Pons (tissue), 1 donor: ENCODE data around the gene TRIM65.
"Not testable (repeated sequence)": the region's sequence is repeated elsewhere in the genome, so short reads cannot be mapped to it uniquely, and the experiment has no call there.

Source experiments
- DNase-seq: peaks from one replicate; pipeline ENCODE4 v3.0.0-alpha.2; 2016; ENCODE audit warnings: low spot score

Gene TRIM65

DNA sequence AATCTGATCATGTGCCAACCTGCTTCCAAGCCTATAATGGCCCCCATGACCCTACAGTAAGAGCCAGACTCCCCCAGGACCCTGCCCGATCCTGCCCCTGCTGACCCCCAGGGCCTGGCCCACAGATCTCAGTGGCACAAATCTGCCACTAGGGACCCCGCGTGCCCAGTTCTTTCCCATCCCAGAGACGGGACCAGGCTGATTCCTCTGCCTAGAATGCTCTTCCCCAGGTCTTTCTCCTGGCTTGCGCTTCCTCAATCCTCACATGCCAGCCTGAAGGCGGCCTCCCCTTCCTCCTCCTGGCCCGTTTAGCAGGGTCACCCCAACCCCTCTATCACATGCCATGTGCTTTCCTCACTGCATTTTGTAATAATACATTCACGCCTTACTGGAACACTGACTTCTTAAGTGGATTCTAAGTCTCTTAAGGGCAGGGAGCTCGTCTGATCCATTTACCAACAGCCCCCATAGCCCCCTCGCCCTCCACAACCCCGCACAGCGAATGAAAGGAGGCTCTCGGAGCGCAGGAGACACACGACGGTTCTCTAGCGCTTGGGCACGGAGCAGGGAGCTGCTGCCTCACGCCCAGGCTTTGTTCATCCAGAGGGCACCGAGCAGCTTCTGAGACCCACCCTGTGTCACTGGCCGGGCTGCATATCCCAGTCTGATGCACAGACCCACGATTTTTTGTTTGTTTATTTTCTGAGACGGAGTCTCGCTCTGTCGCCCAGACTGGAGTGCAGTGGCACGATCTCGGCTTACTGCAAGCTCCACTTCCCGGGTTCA, 1.2 kb downstream of the TRIM65 start:
- DNase-seq: no peak

DNA sequence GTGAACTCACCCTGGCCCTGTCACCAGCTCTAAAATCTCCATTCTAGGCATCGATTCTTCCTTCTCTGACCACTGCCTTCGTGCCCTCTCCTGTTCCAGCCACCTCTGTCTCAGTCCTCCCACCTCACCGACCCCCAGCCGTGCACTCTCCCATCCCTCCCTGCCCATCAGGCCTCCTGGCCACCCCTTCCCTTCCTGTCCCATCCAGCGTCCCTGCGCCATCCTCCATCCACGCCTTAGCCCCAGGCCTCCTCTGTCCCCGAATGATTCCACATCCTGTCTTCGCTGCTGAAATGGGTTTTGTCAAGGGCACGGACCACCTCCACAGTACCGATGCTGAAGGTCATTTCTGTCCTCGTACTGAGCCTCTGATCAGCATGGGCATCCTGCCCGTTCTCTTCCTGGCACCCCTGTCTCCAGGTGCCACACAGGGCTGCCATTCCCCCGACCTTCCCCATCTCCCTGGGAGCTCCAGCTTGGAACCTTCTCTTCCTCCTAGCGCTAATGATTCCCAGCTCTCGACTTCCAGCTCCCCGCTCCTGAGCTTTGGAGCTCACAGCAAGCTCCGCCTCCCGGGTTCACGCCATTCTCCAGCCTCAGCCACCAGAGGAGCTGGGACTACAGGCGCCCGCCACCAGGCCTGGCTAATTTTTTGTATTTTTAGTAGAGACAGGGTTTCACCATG, 2.6 kb downstream of the TRIM65 start:
- DNase-seq: no peak

DNA sequence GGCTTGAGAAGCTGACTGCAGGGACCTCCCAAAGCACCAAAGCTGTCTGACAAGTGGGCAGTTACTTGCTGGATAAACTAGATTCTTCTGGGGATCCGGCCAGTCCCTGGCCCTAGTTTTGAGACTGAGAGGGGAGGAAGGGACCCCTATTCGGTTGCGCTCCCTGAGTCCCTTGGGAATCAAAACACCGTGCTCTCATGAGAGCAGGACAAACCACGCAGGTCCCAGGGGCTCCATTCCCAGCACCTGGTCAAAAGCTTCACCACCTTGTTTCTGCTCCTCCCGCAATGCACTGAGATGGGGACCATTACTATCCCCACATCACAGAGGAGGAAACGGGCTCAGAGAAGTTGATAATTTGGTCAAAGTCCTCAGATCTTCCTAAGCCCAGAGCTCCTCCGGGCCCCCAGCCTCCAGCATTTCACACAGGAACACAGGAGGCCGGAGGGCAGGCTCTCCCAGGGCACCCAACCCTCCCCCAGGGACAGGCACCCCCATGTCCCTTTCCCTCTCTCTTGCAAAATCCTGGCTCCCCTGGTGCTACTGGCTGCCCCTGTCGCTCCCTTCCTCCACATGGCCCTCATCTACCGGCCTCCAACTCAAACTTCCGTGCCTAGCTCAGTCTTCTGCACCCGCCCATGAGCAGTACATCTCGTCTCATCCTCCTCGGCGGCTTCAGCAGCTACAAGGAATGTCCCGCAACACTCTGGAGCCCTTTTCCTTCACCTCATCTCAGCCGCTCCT, 3.3 kb downstream of the TRIM65 start:
- DNase-seq: no peak

DNA sequence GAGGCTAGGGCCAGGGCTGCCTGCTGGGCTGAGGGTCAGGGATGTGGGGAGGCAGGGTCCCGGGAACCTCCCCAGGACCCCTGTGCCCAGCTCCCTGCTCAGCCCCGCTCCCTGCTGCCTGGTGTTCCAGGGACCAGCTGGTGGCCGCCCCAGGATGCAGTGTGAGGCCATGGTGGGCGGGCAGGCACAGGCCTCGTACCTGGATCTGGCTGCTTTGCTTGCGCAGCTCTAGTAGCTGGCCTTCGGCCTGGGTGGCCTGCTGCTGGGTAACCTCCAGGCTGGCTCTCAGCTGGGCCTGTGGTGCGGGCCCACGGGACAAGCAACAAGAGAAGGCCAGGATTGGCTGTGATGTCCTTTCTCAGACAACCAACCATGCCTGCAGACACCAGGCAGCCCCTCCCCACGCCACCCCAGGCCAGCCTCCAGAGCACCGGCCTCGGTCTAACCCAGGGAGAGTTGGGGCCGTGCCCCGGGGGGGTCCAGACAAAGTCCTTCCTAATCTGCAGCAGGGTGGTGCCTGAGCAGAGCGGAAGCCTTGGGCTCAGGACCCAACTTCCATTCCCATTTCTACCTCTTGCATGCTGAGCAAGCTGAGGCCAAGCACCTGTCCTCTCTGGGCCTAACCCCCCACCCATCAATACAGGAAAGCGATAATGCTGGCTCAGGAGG, 4.1 kb downstream of the TRIM65 start:
- DNase-seq: no peak

DNA sequence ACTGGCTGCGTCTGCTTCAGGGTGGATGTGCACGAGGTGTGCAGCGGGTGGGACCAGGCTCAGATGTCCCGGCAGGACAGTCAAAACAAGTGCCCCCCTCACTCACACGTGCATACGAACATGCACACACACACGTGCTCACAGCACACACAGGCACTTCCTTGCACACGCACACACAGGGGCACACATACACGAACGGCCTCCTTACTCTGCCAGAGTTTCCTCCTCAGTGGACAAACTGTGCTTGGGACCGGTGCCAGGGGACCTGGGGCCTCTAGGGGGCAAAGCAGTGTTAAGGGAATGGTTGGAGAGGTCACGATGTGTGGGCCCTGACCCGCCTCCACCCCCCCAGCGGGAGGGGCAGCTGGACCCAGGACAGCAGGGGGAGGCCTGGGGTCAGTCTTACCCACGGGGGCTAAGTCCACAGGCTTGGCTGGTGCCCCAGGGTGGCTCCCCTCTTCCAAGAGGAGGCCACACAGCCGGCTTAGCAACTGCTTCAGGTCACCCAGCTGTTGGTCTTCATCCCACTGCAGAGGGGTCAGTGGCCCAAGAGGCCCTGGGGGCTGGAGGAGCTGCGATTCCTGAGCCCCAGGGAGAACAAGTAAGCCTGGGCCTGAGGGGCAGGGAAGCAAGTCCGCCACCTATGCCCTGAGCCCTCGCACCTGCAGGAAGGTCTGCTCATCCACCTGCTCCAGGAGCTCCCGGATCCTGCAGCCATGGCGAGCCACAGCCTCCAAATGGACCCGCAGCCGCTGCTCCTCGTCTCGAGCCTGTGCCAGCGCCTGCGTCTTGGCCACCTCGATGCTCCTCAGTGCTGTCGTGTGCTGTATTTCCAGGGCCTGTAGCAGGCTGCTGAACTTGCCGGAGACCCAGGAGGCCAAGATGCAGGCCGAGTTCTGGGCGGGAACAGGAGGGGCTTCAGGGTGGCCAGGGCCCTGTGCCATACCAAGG, 4.9 kb downstream of the TRIM65 start:
- DNase-seq: no peak

DNA sequence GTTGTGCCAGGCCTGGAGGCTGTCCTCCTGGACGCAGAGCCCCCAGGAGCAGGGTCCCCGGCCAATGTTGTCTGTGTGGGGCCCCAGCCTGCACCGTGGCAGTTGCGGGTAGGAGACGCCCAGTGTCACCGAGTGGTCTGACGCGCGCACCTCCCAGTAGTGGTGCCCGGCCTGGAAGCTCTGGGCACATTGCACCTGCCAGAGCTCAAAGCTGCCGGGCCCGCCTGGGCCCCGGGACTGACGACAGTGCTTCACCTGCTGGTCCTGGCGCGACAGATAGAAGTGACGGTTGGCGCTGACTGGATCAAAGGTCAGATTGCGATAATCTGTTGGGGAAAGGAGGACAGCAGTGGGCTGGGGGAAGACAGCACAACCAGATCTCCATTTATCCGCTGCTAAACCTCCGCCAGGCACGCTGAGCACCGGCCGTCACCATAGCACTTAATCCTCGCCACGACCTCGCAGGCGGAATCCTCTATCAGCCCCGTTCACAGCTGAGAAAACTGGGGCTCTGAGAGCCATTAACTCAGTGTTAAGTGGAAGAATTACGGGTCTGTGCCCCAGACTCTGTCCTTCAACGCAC, 5.6 kb downstream of the TRIM65 start:
- DNase-seq: no peak

DNA sequence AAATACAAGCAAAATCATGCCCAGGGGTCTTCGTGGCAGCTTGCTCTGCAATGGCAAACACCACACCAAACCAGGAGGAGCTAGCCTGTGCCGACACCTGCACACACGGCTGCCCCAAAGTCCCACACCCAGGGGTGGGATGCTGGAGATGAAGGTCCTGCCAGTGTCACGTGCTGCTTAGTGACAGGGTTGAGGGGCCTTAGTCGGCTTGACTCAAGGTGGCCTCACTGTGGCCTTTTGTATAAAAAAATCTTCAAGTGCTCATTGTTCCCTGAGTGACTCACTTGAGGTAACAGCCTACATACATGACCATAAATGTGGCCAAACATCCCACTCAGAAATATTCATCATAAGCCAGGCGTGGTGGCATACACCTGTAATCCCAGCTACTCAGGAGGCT, 7.3 kb downstream of the TRIM65 start:
- no peak for DNase-seq

DNA sequence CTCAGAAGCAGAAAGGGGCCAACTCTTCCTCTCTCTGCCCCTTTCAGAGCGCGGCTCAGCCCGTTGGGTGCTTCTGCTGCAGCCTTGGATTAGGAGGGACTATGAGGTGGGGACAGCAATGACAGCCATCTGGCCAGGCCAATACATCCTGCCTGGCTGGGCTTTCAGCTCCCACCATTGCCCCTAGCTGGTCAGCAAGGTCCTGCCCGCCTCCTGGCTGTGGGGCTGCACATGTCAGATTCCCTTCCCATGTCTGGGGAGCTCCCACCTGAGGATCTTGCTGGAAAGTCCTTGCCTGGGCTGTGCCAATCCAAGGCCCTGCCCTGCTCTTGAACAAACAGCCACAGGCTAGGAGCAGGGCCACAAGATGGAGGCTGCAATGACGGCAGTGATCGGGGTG, 8.3 kb downstream of the TRIM65 start:
- DNase-seq: no peak

DNA sequence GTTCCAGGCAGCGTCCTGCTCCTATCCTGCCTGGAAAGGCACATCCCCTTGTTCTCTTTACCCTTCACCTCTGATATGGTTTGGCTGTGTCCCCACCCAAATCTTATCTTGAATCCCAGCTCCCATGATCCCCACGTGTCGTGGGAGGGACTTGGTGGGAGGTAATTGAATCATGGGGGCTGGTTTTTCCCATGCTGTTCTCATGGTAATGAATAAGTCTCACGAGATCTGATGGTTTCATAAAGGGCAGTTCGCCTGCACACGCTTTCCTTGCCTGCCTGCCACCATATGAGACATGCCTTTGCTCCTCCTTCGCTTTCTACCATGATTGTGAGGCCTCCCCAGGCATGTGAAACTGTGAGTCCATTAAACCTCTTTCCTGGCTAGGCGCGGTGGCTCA, 10.9 kb downstream of the TRIM65 start:
- DNase-seq: not testable (repeated sequence)

DNA sequence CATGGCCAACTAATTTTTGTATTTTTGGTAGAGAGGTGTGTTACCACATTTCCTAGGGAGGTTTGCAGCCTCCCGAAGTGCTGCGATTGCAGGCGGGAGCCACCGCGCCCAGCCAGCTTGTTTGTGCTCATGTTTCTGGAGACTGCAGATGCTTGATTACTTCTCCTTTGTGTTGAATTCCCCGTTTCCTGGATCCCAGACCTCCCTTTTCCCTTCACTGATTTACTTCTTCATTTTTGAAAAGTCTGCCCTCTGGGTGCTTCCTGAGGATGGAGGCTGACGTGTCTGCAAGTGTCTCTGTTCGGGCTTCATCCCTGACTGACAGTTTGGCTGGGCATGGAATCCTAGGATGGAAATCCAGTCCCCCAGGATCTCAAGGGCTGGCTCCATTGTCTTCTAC, 11.3 kb downstream of the TRIM65 start:
- DNase-seq: no peak

DNA sequence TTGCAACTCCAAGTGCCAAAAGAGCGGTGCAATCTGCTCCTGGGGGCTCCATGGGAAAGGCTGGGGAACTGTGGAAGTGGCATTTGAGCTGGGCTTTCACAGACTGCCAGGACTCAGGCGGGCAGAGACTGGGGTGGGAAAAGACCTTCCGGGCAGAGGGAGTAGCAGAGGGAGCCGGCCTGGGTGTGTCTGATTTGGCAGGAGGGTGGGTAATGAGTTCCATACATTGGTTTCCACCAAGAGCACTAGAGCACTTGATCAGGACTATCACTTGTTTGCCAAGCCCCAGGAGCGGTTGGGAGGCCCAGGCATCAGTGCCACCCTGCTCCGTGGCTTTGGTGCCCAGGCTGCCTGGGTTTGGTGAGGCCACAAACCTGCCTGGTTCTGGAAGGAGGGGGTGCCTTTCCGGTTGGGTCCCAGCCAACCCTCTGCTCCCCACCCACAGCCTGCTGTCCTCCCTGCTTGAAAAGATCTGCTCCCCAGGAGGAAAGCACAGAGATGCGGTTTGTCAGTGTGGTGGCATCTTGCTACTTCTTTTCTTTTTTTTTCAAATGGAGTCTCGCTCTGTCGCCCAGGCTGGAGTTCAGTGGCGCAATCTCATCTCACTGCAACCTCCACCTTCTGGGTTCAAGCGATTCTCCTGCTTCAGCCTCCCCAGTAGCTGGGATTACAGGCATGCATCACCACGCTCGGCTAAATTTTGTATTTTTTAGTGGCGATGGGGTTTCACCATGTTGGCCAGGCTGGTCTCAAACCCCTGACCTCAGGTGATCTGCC, 14.9 kb downstream of the TRIM65 start:
- DNase-seq: no peak

DNA sequence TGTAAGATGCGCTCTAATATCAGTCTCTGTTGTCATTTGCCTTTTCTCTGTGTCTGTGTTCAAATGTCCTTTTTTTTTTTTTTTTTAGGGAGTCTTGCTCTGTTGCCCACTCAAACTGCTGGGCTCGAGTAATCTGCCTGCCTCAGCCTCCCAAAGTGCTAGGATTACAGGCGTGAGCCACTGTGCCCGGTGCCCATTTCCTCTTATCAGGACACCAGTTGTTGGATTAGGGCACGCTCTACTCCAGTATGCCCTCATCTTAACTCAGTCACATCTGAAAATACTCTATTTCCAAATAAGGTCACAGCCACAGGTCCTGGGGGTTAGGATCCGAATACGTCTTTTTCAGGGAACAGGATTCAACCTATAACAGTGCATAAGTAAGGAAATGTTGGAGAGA, 16.5 kb downstream of the TRIM65 start:
- DNase-seq: no peak

DNA sequence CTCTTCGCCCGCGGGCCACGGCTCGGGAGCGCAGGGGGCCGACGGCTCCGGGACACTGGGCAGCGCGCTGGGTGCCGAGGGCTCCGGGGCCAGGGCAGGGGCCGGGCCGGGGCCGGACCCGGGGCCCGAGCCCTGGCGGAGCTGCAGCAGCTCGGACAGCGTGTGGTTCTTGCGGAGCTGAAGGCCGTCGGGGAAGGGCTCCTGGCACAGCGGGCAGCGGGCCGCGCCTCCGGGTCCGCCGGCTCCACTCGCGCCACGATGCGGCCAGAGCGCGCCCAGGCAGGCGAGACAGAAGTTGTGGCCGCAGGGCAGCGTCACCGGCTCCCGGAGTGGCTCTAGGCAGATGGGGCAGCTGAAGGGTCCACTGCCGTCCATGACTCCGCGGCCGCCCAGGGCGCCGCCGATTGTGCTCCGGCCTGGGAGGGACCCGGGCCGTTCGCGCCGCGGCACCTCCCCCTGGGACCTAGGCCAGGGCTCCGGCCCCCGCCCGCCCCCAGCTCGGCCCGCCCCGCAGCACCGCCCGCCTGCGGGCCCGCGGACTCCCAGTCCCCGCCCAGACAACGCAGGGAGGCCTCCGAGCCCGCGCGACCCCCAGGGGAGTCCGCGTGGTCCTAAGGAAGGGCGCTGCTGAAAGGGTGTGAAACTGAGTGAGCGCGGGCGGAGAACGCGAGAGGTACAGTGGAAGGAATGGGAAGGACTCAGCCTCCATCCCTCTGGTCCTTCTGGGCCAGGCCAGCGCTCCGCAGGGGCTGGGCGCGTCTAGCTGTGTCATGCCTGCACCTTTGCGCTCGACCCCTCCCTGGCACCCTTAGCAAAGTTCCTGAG, 18.4 kb downstream of the TRIM65 start, which contains the start of gene TRIM47:
Gene TRIM47, minus strand, starts transcription at position 408 of the 825 bp plus-strand sequence. Its CDS starts 33 bp downstream, at position 375.
- peak; percentile 53 for DNase-seq

DNA sequence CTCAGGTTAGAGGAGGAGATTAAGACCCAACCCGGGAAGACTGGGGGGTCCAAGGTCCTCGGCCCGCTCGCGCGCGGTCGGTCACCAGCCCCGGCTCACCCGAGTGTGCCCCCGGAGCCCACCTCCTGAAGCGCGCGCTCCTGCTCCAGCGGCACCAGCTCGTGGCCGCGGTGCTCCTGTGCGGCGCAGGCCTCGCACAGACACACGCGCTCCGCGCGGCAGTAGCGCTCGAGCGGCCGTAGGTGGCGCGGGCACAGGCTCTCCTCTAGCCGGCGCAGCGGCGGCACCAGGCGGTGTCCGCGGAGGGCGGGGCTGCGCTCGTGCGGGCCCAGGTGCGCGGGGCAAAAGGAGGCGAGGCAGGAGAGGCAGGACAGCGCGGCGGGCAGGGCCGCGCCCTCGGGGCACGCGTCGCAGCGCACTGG, 19.0 kb downstream of the TRIM65 start:
- peak; percentile 52 for DNase-seq

DNA sequence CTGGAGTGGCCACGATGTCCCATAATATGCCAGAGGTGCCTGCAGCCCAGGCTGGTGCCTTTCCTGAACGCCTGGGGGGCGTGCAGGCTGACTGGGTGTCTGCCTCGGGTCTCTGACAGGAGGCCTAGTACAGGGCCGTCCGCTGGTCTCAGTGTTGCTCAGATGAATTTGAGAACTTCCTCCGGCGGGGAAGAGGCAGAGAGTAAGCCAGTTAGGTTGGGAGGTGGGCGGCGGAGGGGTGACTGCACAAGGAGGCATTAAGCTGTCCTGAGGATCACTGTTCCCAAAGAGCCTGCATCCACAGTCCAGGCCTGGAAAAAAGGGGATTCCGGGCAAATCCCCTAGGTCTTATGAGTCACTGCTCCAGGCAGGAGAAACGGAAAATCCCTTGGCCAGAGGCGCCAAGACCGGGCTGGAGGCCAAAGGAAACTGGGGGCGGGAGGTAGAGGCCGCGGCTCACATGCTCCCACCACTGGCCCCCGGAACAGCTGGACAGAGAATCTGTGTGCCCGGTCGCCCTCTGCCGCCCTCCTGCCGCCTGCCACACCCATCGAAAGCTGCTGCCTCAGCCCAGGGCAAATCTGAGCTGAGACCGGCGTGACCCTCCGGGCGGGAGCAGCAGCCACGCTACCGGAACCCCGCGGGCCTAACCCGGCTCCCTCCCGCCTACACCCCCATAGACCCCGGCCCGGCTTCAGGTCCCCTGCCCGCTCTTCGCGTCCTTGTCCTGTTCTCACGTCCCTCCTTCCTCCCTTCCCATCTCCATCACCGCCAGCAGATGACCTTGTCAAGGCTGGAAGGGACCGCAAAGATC, 19.6 kb downstream of the TRIM65 start:
- peak; percentile 87 for DNase-seq

DNA sequence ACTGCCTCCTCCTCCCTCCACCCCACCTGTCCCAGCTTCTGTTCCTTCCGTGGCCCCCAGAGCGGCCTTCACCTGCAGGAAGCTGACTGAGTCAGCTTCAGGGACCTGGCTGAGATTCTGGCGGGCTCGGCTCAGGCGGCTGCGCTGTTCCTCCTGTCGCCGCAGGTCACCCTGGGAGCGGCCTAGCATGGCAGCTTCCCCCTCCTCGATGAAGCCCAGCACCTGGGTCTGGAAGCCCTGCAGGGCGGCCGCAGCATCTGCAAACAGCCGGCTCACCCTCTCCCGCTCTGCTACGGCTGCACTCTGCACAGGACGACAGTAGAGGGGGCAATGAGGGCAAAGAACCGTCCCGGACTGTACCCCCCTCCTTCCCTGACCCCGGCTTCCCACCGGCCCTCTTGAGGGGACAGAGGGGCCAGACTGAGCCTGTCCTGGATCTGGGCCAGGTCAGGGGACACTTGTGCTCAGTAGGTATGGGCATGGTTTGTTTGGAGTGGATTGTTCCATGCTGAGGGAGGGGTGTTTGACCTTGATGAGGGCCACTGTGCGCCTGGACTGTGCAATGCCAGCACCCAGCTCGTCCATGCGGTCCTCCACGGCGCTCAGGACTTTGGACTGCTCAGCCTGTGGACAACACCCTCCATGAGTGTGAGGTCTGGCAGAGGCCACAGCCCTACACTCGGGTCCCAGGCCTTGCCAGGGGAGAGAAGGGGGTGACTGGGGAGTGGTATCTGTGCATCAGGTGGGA, 20.4 kb downstream of the TRIM65 start:
- DNase-seq: no peak

DNA sequence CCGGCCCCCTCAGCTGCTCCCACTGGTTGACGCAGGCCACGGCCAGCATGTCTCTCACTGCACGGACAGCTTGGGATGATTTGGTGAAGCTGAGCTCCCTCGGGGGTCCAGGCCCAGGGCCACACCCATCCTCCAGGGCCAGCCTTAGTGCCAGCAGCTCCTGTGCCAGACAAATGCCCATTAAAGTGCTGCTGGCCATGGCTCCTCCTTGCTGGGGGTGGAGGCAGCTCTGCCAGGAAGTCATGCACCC, 20.9 kb downstream of the TRIM65 start:
- DNase-seq: peak; percentile 46
